Neural cell (in vitro differentiated cells): ENCODE results near the gene PELI2. TPM values are rescaled to one million over a fixed set of nuclear protein-coding genes. Genes with fewer than 3 reads are reported as not detected.

ENCODE experiments used
- H2AFZ ChIP-seq: fragments of 200-600, 300-800 bp; sonication (generic), shearing (Covaris generic); 2 replicates; pipeline ENCODE4 v1.6.0; 2014; ENCODE audit warnings: low read depth, mild to moderate bottlenecking, antibody characterized with exemption, low read length, moderate library complexity
- H3F3A ChIP-seq: fragments of 200-600 bp; shearing (Covaris generic); 2 replicates; pipeline ENCODE4 v1.6.1; 2016; ENCODE audit warnings: mild to moderate bottlenecking, moderate library complexity, mixed read lengths, antibody characterized with exemption, low read length; ENCODE audit not compliant: insufficient read depth, poor library complexity, severe bottlenecking
- H3K27ac ChIP-seq: fragments of 200-600, 300-800 bp; sonication (generic), shearing (Covaris generic); 2 replicates; pipeline ENCODE4 v1.5.1; 2014; ENCODE audit warnings: mild to moderate bottlenecking, low read length, moderate library complexity
- H3K27me3 ChIP-seq: fragments of 300-800, 200-600 bp; sonication (generic), shearing (Covaris generic); 2 replicates; pipeline ENCODE4 v1.6.0; 2014; ENCODE audit warnings: mild to moderate bottlenecking, low read depth, low read length, moderate library complexity; ENCODE audit not compliant: insufficient read depth
- H3K36me3 ChIP-seq: fragments of 300-800, 200-600 bp; sonication (generic), shearing (Covaris generic); 2 replicates; pipeline ENCODE4 v1.5.1; 2014; ENCODE audit warnings: mild to moderate bottlenecking, antibody characterized with exemption, low read length, moderate library complexity; ENCODE audit not compliant: insufficient read depth
- H3K4me2 ChIP-seq: fragments of 300-800, 200-600 bp; sonication (generic), shearing (Covaris generic); 2 replicates; pipeline ENCODE4 v1.6.0; 2014; ENCODE audit warnings: mild to moderate bottlenecking, low read length
- H3K4me3 ChIP-seq: fragments of 300-800, 200-600 bp; sonication (generic), shearing (Covaris generic); 2 replicates; pipeline ENCODE4 v1.5.1; 2014; ENCODE audit warnings: mild to moderate bottlenecking, low read length, moderate library complexity
- H3K79me2 ChIP-seq: fragments of 200-600 bp; shearing (Covaris generic); replicated peaks from 2 replicates; pipeline ENCODE4 v1.6.0; 2014; ENCODE audit warnings: mild to moderate bottlenecking, low read length, moderate library complexity; ENCODE audit not compliant: insufficient read depth
- H3K9ac ChIP-seq: fragments of 300-800, 200-600 bp; sonication (generic), shearing (Covaris generic); 2 replicates; pipeline ENCODE4 v1.6.1; 2016; ENCODE audit warnings: mild to moderate bottlenecking, low read length, mixed read lengths
- H3K9me2 ChIP-seq: fragments of 200-600 bp; shearing (Covaris generic); 2 replicates; pipeline ENCODE4 v1.6.1; 2016; ENCODE audit warnings: mild to moderate bottlenecking, low read length, mixed read lengths; ENCODE audit not compliant: insufficient read depth
- H3K9me3 ChIP-seq: fragments of 200-600, 300-800 bp; sonication (generic), shearing (Covaris generic); 2 replicates; pipeline ENCODE4 v1.6.1; 2016; ENCODE audit warnings: mild to moderate bottlenecking, mixed run types, low read length, moderate library complexity, mixed read lengths
- H4K20me1 ChIP-seq: fragments of 200-600 bp; shearing (Covaris generic); 2 replicates; pipeline ENCODE4 v1.6.1; 2016; ENCODE audit warnings: mild to moderate bottlenecking, mixed run types; ENCODE audit not compliant: insufficient read depth
- CTCF ChIP-seq: fragments of 450-650 bp; IDR thresholded peaks from 2 replicates; pipeline ENCODE4 v1.5.1; 2014; ENCODE audit warnings: antibody characterized with exemption, mild to moderate bottlenecking, moderate library complexity; ENCODE audit not compliant: poor library complexity, severe bottlenecking
- EP300 ChIP-seq: fragments of 450-650 bp; conservative IDR thresholded peaks from 2 replicates; pipeline ENCODE4 v1.6.1; 2014; ENCODE audit warnings: antibody characterized with exemption, mild to moderate bottlenecking, moderate library complexity; ENCODE audit not compliant: poor library complexity, severe bottlenecking
- EZH2 ChIP-seq: fragments of 200-600, 300-800 bp; shearing (Covaris generic), sonication (generic); IDR thresholded peaks from 2 replicates; pipeline ENCODE4 v1.6.1; 2014; ENCODE audit warnings: antibody characterized with exemption, low read length, borderline replicate concordance, mild to moderate bottlenecking; ENCODE audit not compliant: insufficient read depth, poor library complexity, severe bottlenecking
- MXI1 ChIP-seq: fragments of 450-650 bp; conservative IDR thresholded peaks from 2 replicates; pipeline ENCODE4 v1.6.1; 2014; ENCODE audit warnings: antibody characterized with exemption, mild to moderate bottlenecking; ENCODE audit not compliant: poor library complexity, severe bottlenecking
- POLR2AphosphoS5 ChIP-seq: IDR thresholded peaks from 2 replicates; pipeline ENCODE4 v1.6.1; 2012
- RAD21 ChIP-seq: fragments of 450-650 bp; conservative IDR thresholded peaks from 2 replicates; pipeline ENCODE4 v1.6.1; 2014; ENCODE audit warnings: antibody characterized with exemption, mild to moderate bottlenecking, moderate library complexity
- REST ChIP-seq: IDR thresholded peaks from 2 replicates; pipeline ENCODE4 v1.6.1; 2012; ENCODE audit warnings: borderline replicate concordance
- SMC3 ChIP-seq: fragments of 450-650 bp; conservative IDR thresholded peaks from 2 replicates; pipeline ENCODE4 v1.6.1; 2014; ENCODE audit warnings: antibody characterized with exemption, mild to moderate bottlenecking, moderate library complexity; ENCODE audit not compliant: poor library complexity
- TAF1 ChIP-seq: IDR thresholded peaks from 2 replicates; pipeline ENCODE4 v1.6.1; 2012; ENCODE audit warnings: low read depth
- polyA plus RNA-seq: library from polyadenylated mRNA; depleted of rRNA; stranded (reverse); fragments of >200 nt; gene quantifications from 2 replicates; pipeline ENCODE4 v1.2.3, GENCODE V29; 2014

PELI2 gene
- polyA plus RNA-seq, 1 donor from 2014 or later: 5.3 TPM

GRCh38 chr14:56322531-56322930, 204.3 kb downstream of the PELI2 start:
- no peaks in the 10 kb centered on the region for H3K79me2 ChIP-seq
- H4K20me1 ChIP-seq: no peaks in the 10 kb centered on the region
- H3K9me2 ChIP-seq: no peaks in the 10 kb centered on the region
- no peak overlapping the region for H3K4me2 ChIP-seq
- TF ChIP-seq REST: no peak
- TF ChIP-seq TAF1: no peak
- no peak for TF ChIP-seq SMC3
- no peak for TF ChIP-seq EZH2
- TF ChIP-seq EP300: no peak
- no peak for TF ChIP-seq POLR2AphosphoS5
- TF ChIP-seq MXI1: no peak
- no peak for TF ChIP-seq RAD21
- TF ChIP-seq CTCF: no peak
- H3K9ac ChIP-seq: no peak overlapping the region
- no peaks in the 10 kb centered on the region for H3K27me3 ChIP-seq
- no peaks in the 10 kb centered on the region for H3K9me3 ChIP-seq
- H3K4me3 ChIP-seq: no peak overlapping the region
- no peaks in the 10 kb centered on the region for H3K36me3 ChIP-seq
- no peak overlapping the region for H3K27ac ChIP-seq
- H2AFZ ChIP-seq: no peak overlapping the region
- H3F3A ChIP-seq: no peaks in the 10 kb centered on the region

- H3K4me3 ChIP-seq: no peak overlapping the region
- no peak overlapping the region for H3K9ac ChIP-seq
- no peak overlapping the region for H3K4me2 ChIP-seq
- no peaks in the 10 kb centered on the region for H3F3A ChIP-seq
- H3K79me2 ChIP-seq: no peaks in the 10 kb centered on the region
- no peaks in the 10 kb centered on the region for H3K9me2 ChIP-seq
- H4K20me1 ChIP-seq: no peaks in the 10 kb centered on the region
- no peaks in the 10 kb centered on the region for H3K36me3 ChIP-seq
- no peaks in the 10 kb centered on the region for H3K9me3 ChIP-seq
- H2AFZ ChIP-seq: no peak overlapping the region
- no peaks in the 10 kb centered on the region for H3K27me3 ChIP-seq
- no peak for TF ChIP-seq MXI1
- no peak for TF ChIP-seq TAF1
- no peak for TF ChIP-seq EP300
- TF ChIP-seq EZH2: no peak
- no peak for TF ChIP-seq SMC3
- no peak for TF ChIP-seq POLR2AphosphoS5
- no peak for TF ChIP-seq RAD21
- TF ChIP-seq CTCF: no peak
- no peak for TF ChIP-seq REST
- no peak overlapping the region for H3K27ac ChIP-seq
Measured at GRCh38 chr14:56324454-56324853, 206.2 kb downstream of the PELI2 start.
